GM19438 (cell line): Measurements from ENCODE around the gene DCUN1D5.

ENCODE experiments used
- ATAC-seq: cut with Tn5 transposase; IDR thresholded peaks from one replicate; pipeline ENCODE4 v1.9.1; 2021; ENCODE audit warnings: low read depth; ENCODE audit not compliant: unreplicated experiment

The DCUN1D5 gene

DNA sequence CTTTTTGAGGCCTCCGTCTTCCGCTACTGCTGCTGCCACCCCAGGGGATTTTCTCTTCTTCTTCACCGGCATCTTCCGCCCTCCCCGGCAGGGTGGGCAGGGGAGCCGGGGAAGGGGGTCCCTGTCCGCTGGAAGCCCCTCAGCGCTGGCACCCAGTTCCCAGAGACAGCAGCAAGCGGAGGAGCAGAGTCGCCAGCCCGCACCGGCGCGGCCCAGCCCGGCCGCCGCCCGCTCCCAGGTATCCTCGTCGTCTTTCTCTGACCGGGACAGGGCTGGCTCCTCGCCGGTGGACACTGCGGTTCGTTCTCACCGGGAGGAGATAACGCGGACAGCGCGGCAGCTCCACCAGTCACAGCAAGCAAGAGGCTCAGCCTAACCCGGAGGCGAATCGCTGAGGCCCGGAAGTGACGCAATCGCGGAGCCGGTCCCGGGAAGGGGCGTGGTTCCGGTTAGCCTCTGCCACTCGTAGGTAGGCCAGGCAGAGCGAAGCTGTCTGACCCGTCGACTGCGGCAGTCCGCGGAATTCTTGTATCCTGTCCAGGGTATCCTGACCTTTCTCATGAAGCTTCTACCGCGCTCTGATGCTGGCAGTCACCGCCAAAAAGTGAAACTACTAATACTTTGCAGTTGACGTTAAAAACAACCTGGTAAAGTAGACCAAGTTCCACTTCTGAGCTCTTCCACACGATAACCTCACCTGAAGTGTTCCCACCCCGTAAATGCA lies at the start of gene DCUN1D5:
Gene DCUN1D5 (minus strand): TSS at position 360 of the 724 bp plus-strand sequence. CDS start 288 bp downstream, at position 72.
- peak; percentile 99 for ATAC-seq

DNA sequence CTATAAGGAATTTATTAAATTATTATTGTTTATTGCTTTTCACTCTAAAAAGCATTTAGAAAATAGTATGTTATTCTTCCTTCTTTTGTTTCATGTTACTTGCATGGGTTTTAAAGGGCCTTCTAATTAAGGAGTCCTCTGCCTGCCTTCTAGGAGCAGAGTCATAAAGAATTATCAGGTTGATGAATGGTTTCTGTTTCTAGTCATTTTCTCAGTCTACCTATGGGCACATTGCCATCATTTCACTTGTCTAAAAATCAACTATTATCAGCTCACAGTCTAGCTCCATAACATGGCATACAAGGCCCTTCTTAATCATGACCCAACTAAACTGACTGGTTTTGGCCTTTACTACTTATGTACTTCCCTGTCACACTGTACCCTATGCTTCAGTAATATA lies 33.5 kb upstream of the DCUN1D5 start:
- ATAC-seq = no peak

DNA sequence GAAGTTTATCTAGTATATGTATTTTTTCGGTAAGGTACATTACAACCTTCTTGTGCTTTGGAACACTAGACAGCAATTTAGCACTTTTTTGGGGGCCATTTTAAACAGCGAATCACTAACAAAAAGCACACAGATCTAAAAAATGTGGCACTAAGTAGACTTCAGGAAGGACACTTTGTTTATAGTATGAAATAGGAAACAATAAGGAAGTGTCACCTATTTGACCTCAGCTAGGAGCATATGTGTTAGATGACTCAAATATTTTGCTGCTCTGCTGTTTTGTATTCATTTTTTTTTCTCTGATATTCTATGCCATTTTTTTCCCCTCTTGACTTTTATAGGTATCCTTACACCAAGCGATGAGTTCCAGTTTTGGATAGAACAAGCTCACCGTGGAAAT lies 22.9 kb upstream of the DCUN1D5 start:
- ATAC-seq = no peak

- no peak for ATAC-seq
Measured at GRCh38 chr11:103112364-103112763, 20.4 kb upstream of the DCUN1D5 start.

DNA sequence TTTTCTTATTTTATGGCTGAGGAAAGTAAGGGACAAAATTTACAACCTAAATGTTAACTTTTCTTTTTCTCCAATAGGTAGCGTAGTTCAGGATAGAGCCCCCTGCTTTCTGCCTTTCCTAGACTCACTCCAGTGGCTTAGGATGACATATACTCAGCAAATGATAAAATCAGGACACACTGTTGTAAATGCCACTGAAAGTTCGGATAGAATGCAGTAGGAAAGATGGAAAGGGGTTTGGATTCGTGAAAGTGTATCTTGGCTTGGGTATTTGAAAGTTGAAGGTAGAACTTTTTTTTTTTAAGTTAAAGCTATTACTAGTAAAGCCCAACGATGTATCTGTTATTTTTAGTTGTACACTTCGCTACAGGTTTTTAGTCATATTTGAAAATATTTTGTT lies 19.4 kb upstream of the DCUN1D5 start:
- ATAC-seq = no peak

DNA sequence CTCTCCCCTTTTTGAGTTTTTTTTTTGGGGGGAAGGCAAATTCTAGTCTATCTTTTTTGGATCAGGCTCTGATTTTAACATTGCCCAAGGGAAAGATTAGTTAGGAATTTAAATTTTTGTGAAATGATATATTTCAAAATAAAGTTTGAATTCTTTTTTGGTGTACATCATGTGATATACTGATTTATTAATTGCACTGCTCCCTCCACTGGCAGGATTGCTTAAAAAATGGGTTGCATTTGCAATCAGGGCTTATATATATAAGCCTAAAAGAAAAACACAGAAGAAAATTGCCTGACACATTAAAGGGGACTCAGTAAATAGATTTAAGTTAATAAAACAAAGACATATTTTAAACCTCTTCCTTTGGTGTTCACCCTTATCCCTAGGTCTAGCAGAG lies 18.4 kb upstream of the DCUN1D5 start:
- ATAC-seq = no peak

GRCh38 chr11:103109818-103110388 lies 17.9 kb upstream of the DCUN1D5 start:
- ATAC-seq = peak; percentile 31

DNA sequence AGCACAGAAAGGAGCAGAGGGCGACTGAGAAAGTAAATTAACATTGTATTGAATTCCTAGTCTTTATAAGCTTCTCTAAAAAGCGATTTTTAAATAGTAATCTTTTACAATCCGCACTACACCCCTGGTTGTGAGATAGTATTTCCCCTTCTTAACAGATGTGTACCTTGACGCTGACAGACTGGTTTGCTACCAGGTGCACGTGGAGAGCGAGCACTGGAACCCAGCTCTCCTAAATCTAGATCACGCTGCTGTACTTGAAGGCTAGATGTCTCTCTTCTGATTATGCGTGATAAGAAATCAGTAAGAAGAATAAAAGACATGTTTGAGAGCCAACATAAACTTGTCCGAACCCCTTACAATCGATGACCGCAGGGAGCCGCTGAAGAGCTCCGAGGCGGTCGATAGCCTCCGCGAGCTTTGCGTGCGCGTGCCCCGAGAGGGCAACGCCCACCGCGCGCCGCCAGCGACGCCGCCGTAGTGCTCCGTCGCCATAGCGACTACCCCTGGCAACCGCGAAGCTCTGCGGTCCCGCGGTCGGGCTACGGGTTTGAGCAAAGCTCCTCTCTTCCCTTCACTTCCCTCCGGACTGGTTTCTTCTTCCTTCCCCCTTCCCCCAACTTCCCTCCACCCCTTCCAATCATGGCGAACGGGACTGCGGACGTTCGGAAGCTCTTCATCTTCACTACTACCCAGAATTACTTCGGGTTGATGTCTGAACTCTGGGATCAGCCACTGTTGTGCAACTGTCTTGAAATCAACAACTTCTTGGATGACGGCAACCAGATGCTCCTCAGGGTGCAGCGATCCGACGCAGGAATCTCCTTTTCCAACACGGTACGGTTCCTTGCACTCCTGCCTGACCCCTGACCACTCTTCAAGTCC lies 17.2 kb upstream of the DCUN1D5 start, which contains the start of gene DYNC2H1:
Gene DYNC2H1 (plus strand): TSS at position 494 of the 885 bp plus-strand sequence. CDS start 149 bp downstream, at position 643.
- ATAC-seq = peak; percentile 99

- ATAC-seq = no peak
Measured at GRCh38 chr11:103097279-103097678, 5.3 kb upstream of the DCUN1D5 start.

- peak; percentile 46 for ATAC-seq
Measured at GRCh38 chr11:103091064-103091800, 728 bp downstream of the DCUN1D5 start.

GRCh38 chr11:103086461-103086860 lies 5.5 kb downstream of the DCUN1D5 start:
- no peak for ATAC-seq

- no peak for ATAC-seq
Measured at GRCh38 chr11:103085758-103086365, 6.1 kb downstream of the DCUN1D5 start.

- ATAC-seq = no peak
Measured at GRCh38 chr11:103079833-103080232, 12.1 kb downstream of the DCUN1D5 start.

DNA sequence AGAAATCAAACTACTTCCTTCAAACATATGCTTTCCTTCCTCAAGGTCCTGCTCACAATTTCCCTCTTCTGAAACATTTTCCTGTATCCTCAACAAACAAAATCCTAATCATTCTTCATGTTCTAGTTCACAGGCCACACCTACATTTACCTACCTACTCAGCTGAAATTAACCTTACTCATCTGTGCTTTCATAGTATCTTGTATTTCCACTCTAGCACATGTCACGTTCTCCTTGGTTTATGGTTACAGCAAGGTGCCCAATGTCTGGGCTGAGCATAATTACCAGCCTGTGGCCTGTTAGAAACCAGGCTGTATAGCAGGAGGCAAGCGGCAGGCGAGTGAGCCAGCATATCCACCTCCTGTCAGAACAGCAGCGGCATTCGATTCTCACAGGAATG lies 13.2 kb downstream of the DCUN1D5 start:
- no peak for ATAC-seq

GRCh38 chr11:103077554-103077953 lies 14.4 kb downstream of the DCUN1D5 start:
- no peak for ATAC-seq

- no peak for ATAC-seq
Measured at GRCh38 chr11:103076361-103076760, 15.6 kb downstream of the DCUN1D5 start.

DNA sequence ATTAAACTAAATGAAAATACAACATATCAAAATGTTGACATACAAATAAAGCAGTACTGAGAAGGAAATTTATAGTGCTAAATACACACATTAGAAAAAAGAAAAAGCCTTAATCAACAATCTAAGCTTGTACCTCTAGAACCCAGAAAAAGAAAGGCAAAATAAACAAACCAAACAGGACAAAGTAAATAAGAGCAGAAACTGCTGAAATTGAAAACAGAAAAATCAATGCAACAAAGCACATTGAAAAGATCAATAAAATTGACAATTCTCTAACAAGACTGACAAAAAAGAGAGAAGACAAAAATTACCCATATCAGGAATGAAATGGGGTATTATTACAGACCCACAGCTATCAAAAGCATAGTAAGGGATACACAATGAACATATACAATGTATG lies 21.0 kb downstream of the DCUN1D5 start:
- ATAC-seq = no peak

DNA sequence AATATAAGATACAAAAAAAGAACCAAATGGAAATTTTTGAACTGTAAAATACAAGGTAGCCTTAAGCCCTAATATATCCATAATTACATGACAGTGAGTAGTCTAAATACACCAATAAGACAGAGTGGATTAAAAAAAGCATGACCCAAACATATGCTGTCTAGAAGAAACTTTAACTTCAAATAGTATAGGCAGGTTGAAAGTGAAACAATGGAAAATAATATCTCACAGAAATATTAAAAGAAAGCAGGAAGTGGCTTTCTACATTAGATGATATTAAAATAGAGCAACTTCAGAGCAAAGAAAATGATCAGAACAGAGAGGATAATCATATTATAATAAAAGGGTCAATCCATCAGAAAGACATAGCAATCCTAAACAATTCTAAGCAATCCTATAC lies 21.8 kb downstream of the DCUN1D5 start:
- ATAC-seq = no peak

DNA sequence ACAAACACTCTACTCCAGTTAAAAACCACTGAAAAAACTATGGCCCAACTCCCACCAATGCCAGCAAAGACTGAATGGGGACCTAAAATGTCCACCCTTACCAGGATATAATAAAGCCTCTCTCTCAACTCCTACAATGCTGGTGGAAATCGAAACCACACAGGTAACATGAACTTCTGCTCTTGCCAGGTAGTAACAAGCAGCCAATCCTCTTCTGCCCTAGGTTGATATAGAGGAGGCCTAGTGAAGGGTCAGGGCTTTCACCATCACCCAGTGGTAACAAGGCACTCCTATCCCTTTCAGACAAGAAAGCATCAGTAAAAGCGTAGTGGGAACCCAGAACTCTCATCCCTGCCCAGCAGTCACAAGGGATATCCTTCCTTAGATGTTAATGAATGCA lies 22.6 kb downstream of the DCUN1D5 start:
- ATAC-seq = no peak

DNA sequence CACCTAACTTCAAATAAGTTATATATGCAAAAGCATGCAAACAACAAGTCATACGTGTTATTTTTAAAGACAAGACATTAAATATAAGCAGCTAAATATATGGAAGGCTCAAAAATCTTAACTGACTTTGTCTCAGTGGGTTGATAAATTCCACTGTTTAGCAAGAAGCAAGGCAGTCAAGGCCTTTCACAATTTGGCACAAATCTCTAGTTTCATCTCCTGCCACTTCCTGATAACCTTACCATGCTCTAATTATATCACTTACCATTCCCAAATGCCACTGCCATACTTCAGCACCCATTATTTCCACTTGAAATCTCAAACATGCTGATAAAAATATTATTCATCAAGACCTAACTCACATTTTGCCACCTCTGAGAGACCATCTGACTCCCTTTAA lies 24.8 kb downstream of the DCUN1D5 start:
- ATAC-seq = no peak
